Mesenchymal stem cell (in vitro differentiated cells and primary cell): ENCODE results near the gene AGPS. TPM values are rescaled to one million over a fixed set of nuclear protein-coding genes. Genes with fewer than 3 reads are reported as not detected.

ENCODE experiments used
- DNase-seq: peaks from one replicate; pipeline ENCODE4 v3.0.0-alpha.2; 2013
- H2AFZ ChIP-seq: one replicate; pipeline ENCODE4 v1.6.1; 2013; ENCODE audit warnings: low read depth, mild to moderate bottlenecking, control low read depth, inconsistent platforms, low read length, moderate library complexity
- H2AK5ac ChIP-seq: 2 replicates; pipeline ENCODE4 v1.6.1; 2013; ENCODE audit warnings: low read length, moderate library complexity, mild to moderate bottlenecking, inconsistent platforms; ENCODE audit not compliant: severe bottlenecking
- H2BK120ac ChIP-seq: one replicate; pipeline ENCODE4 v1.6.1; 2013; ENCODE audit warnings: low read depth, mild to moderate bottlenecking, inconsistent platforms, low read length, moderate library complexity
- H2BK12ac ChIP-seq, 2 experiments: one replicate each; pipeline ENCODE4 v1.6.1; 2013; ENCODE audit warnings: inconsistent platforms in 2 of 2, low read length in 2 of 2, mild to moderate bottlenecking in 2 of 2, moderate library complexity in 2 of 2, control low read depth in 1 of 2
- H2BK15ac ChIP-seq: one replicate; pipeline ENCODE4 v1.6.1; 2013; ENCODE audit warnings: mild to moderate bottlenecking, low read depth, inconsistent platforms; ENCODE audit not compliant: poor library complexity, severe bottlenecking
- H2BK5ac ChIP-seq: 2 replicates; pipeline ENCODE4 v1.6.1; 2013; ENCODE audit warnings: low read depth, mild to moderate bottlenecking, low read length, control low read depth, inconsistent platforms; ENCODE audit not compliant: poor library complexity, severe bottlenecking
- H3K14ac ChIP-seq, 2 experiments: one replicate each; pipeline ENCODE4 v1.6.1; 2013; ENCODE audit warnings: inconsistent platforms in 2 of 2, low read length in 2 of 2, control low read depth in 1 of 2, mild to moderate bottlenecking in 1 of 2, moderate library complexity in 1 of 2
- H3K18ac ChIP-seq, 2 experiments: one replicate each; pipeline ENCODE4 v1.6.1; 2013; ENCODE audit warnings: inconsistent platforms in 2 of 2, low read length in 2 of 2, control low read depth in 1 of 2, low read depth in 1 of 2, mild to moderate bottlenecking in 1 of 2
- H3K23ac ChIP-seq, 2 experiments: one replicate each; pipeline ENCODE4 v1.6.1; 2013; ENCODE audit warnings: inconsistent platforms in 2 of 2, low read length in 2 of 2, mild to moderate bottlenecking in 2 of 2, moderate library complexity in 2 of 2, control low read depth in 1 of 2
- H3K27ac ChIP-seq: 2 replicates; pipeline ENCODE4 v1.5.1; 2013; ENCODE audit warnings: mild to moderate bottlenecking, moderate library complexity, low read length, control low read depth, inconsistent platforms; ENCODE audit not compliant: poor library complexity, severe bottlenecking
- H3K27me3 ChIP-seq, 2 experiments: 2 replicates each; pipeline versions ENCODE4 v1.6.1 to v1.7.0; 2013; ENCODE audit warnings: low read length in 2 of 2, mild to moderate bottlenecking in 2 of 2, moderate library complexity in 2 of 2, control low read depth in 1 of 2, inconsistent platforms in 1 of 2; ENCODE audit not compliant: control insufficient read depth in 1 of 2, insufficient read depth in 1 of 2
- H3K36me3 ChIP-seq, 2 experiments: 2 replicates each; pipeline versions ENCODE4 v1.6.1 to v1.7.0; 2013; ENCODE audit warnings: low read length in 2 of 2, control low read depth in 1 of 2, inconsistent platforms in 1 of 2, low read depth in 1 of 2, mild to moderate bottlenecking in 1 of 2; ENCODE audit not compliant: insufficient read depth in 2 of 2, control insufficient read depth in 1 of 2
- H3K4ac ChIP-seq, 2 experiments: one replicate each; pipeline ENCODE4 v1.6.1; 2013; ENCODE audit warnings: inconsistent platforms in 2 of 2, low read length in 2 of 2, mild to moderate bottlenecking in 2 of 2, moderate library complexity in 2 of 2, control low read depth in 1 of 2, low read depth in 1 of 2
- H3K4me1 ChIP-seq: 2 replicates; pipeline ENCODE4 v1.6.1; 2013; ENCODE audit warnings: low read depth, low read length, control low read depth; ENCODE audit not compliant: control insufficient read depth, insufficient read depth
- H3K4me2 ChIP-seq: 2 replicates; pipeline ENCODE4 v1.6.1; 2013; ENCODE audit warnings: low read length, mild to moderate bottlenecking, inconsistent platforms; ENCODE audit not compliant: poor library complexity, severe bottlenecking
- H3K4me3 ChIP-seq, 2 experiments: 2 replicates each; pipeline versions ENCODE4 v1.5.1 to v1.7.0; 2013; ENCODE audit warnings: low read length in 2 of 2, mild to moderate bottlenecking in 2 of 2, control low read depth in 1 of 2, low read depth in 1 of 2; ENCODE audit not compliant: insufficient read depth in 1 of 2
- H3K79me1 ChIP-seq: replicated peaks from 2 replicates; pipeline ENCODE4 v1.6.1; 2013; ENCODE audit warnings: mild to moderate bottlenecking, control low read depth, low read length, inconsistent platforms; ENCODE audit not compliant: poor library complexity, severe bottlenecking
- H3K9ac ChIP-seq: 2 replicates; pipeline ENCODE4 v1.7.0; 2013; ENCODE audit warnings: mild to moderate bottlenecking, low read length, moderate library complexity
- H3K9me3 ChIP-seq: 2 replicates; pipeline ENCODE4 v1.7.0; 2013; ENCODE audit warnings: mild to moderate bottlenecking, low read length; ENCODE audit not compliant: control insufficient read depth
- H4K8ac ChIP-seq: one replicate; pipeline ENCODE4 v1.6.1; 2013; ENCODE audit warnings: inconsistent platforms, mild to moderate bottlenecking, low read length, moderate library complexity
- H4K91ac ChIP-seq: one replicate; pipeline ENCODE4 v1.6.1; 2013; ENCODE audit warnings: mild to moderate bottlenecking, low read length, inconsistent platforms
- WGBS: methylation state at CpG from one replicate; pipeline ENCODE4 v1.1.7; 2013; ENCODE audit warnings: mixed read lengths; 5-methylcytosine and 5-hydroxymethylcytosine counted together
- polyA plus RNA-seq, 2 experiments: library from polyadenylated mRNA; stranded (reverse); fragments of 200-250 nt; gene quantifications; one replicate each; pipeline ENCODE4 v1.2.3, GENCODE V29; 2013

Gene AGPS
- 24.4 TPM for polyA plus RNA-seq (2013, experiment 1 of 2)
- polyA plus RNA-seq (2013, experiment 2 of 2) = 23.3 TPM

- H3K4ac ChIP-seq = peak within 1 kb of the TSS; percentile 98 to 99
- peak within 1 kb of the TSS; percentile 99 for H2BK15ac ChIP-seq
- peak within 1 kb of the TSS; percentile 90 for H3K9ac ChIP-seq
- no peaks in the 10 kb centered on the region for H3K27me3 ChIP-seq
- peak within 1 kb of the TSS; percentile 67 to 95 for H2BK12ac ChIP-seq
- peak within 1 kb of the TSS; percentile 48 for H2AK5ac ChIP-seq
- H2BK5ac ChIP-seq = no peak within 1 kb of the TSS
- H2AFZ ChIP-seq = peak within 1 kb of the TSS; percentile 99
- peaks cover 7% of the 10 kb centered on the region for H3K79me1 ChIP-seq
- peak within 1 kb of the TSS; percentile 94 for H2BK120ac ChIP-seq
- H4K91ac ChIP-seq = peak within 1 kb of the TSS; percentile 100
- H3K14ac ChIP-seq = peak within 1 kb of the TSS; percentile 66 to 100
- DNase-seq = peak; percentile 69
- H4K8ac ChIP-seq = peak within 1 kb of the TSS; percentile 99
- H3K9me3 ChIP-seq = no peaks in the 10 kb centered on the region
- 1% methylated on average over 82 of the region's 83 CpGs for WGBS
- peak within 1 kb of the TSS; percentile 47 for H3K27ac ChIP-seq
- peak within 1 kb of the TSS; percentile 96 to 99 for H3K18ac ChIP-seq
- peak within 1 kb of the TSS; percentile 94 for H3K4me2 ChIP-seq
- peak within 1 kb of the TSS; percentile 82 to 88 for H3K4me3 ChIP-seq
- H3K4me1 ChIP-seq = peaks cover 7% of the 10 kb centered on the region
- H3K36me3 ChIP-seq = no peaks in the 10 kb centered on the region
- peak within 1 kb of the TSS in 1 of 2 experiments; percentile 60 for H3K23ac ChIP-seq
Measured at GRCh38 chr2:177392373-177393202, at the start of gene AGPS. TSS of gene AGPS (plus strand) at chr2:177392773. CDS start at chr2:177392790, 17 bp downstream.

GRCh38 chr2:177343773-177344172 lies 48.8 kb upstream of the AGPS start:
- Histone ChIP-seq H2AK5ac (no peak overlapping the region), H3K4ac (no peak overlapping the region), H3K23ac (no peak overlapping the region), H3K9ac (no peak overlapping the region), H2BK120ac (no peak overlapping the region), H3K4me3 (no peak overlapping the region), H3K4me2 (no peak overlapping the region), H2BK12ac (no peak overlapping the region), H3K4me1 (peaks cover under 1% of the 10 kb centered on the region), H3K36me3 (no peaks in the 10 kb centered on the region), H4K8ac (no peak overlapping the region), H4K91ac (no peak overlapping the region), H3K9me3 (no peaks in the 10 kb centered on the region), H3K27me3 (no peaks in the 10 kb centered on the region), H3K18ac (no peak overlapping the region), H2BK15ac (no peak overlapping the region), H3K27ac (no peak overlapping the region), H2BK5ac (no peak overlapping the region), H3K14ac (no peak overlapping the region), H3K79me1 (peaks cover 2% of the 10 kb centered on the region), H2AFZ (no peak overlapping the region)
- WGBS = 87% methylated on average over 5 of the region's 8 CpGs
- DNase-seq = no peak

- no peaks in the 10 kb centered on the region for H3K36me3 ChIP-seq
- H3K23ac ChIP-seq = no peak overlapping the region
- no peaks in the 10 kb centered on the region for H3K27me3 ChIP-seq
- no peak overlapping the region for H4K91ac ChIP-seq
- no peak overlapping the region for H2AK5ac ChIP-seq
- no peak overlapping the region for H3K9ac ChIP-seq
- H3K14ac ChIP-seq = no peak overlapping the region
- no peak overlapping the region for H2BK120ac ChIP-seq
- WGBS = no CpG with 5 or more reads among the region's 1 CpG
- no peak overlapping the region for H3K4ac ChIP-seq
- peaks cover 3% of the 10 kb centered on the region for H3K4me1 ChIP-seq
- H4K8ac ChIP-seq = no peak overlapping the region
- H2BK12ac ChIP-seq = no peak overlapping the region
- no peak overlapping the region for H3K4me3 ChIP-seq
- peaks cover 2% of the 10 kb centered on the region for H3K79me1 ChIP-seq
- no peak overlapping the region for H3K4me2 ChIP-seq
- no peak overlapping the region for H2AFZ ChIP-seq
- no peak overlapping the region for H2BK15ac ChIP-seq
- no peak overlapping the region for H3K18ac ChIP-seq
- H3K9me3 ChIP-seq = no peaks in the 10 kb centered on the region
- H2BK5ac ChIP-seq = no peak overlapping the region
- no peak for DNase-seq
- no peak overlapping the region for H3K27ac ChIP-seq
Measured at GRCh38 chr2:177344316-177344715, 48.3 kb upstream of the AGPS start.

GRCh38 chr2:177346192-177346591 lies 46.4 kb upstream of the AGPS start:
- Histone ChIP-seq H2BK5ac (no peak overlapping the region), H3K9me3 (no peaks in the 10 kb centered on the region)

More at GRCh38 chr2:177346192-177346591, 46.4 kb upstream of the AGPS start:
- H3K79me1 ChIP-seq = peaks cover 2% of the 10 kb centered on the region
- H2BK120ac ChIP-seq = no peak overlapping the region
- H2BK15ac ChIP-seq = no peak overlapping the region
- no peak overlapping the region for H3K4me3 ChIP-seq
- no peak overlapping the region for H2AFZ ChIP-seq
- no peak overlapping the region for H2AK5ac ChIP-seq
- DNase-seq = no peak
- H3K36me3 ChIP-seq = no peaks in the 10 kb centered on the region
- no peak overlapping the region for H3K4ac ChIP-seq
- WGBS = 95% methylated on average over 5 of the region's 5 CpGs
- H3K4me1 ChIP-seq = peaks cover 6% of the 10 kb centered on the region
- no peak overlapping the region for H2BK12ac ChIP-seq
- no peak overlapping the region for H3K14ac ChIP-seq
- no peaks in the 10 kb centered on the region for H3K27me3 ChIP-seq
- H3K4me2 ChIP-seq = no peak overlapping the region
- H3K23ac ChIP-seq = no peak overlapping the region
- H4K91ac ChIP-seq = no peak overlapping the region
- no peak overlapping the region for H3K9ac ChIP-seq
- H4K8ac ChIP-seq = no peak overlapping the region
- no peak overlapping the region for H3K18ac ChIP-seq
- H3K27ac ChIP-seq = no peak overlapping the region
